Suppressor macrophage (primary cell): Measurements from ENCODE around the gene NYAP1.
"Not testable (repeated sequence)": the region's sequence is repeated elsewhere in the genome, so short reads cannot be mapped to it uniquely, and the experiment has no call there.

Experiments
- DNase-seq, 4 experiments: peaks; one replicate each; pipeline ENCODE4 v3.0.0-alpha.2; 2020 to 2022
- total RNA-seq, 17 experiments: gene quantifications; one replicate each; lab custom pipeline; 2026; ENCODE audit warnings: mixed read lengths in 6 of 17, inconsistent platforms in 3 of 17; lab: John Stamatoyannopoulos, UW

Gene NYAP1
- 0 to 1.9 (median 0.04) reads per million in 17 experiments for total RNA-seq

GRCh38 chr7:100483722-100484672 lies at the start of gene NYAP1:
NYAP1 (plus strand) TSS chr7:100483927; CDS start chr7:100485312, 1,385 bp downstream.
- peak in 1 of 4 experiments; percentile 26 for DNase-seq

GRCh38 chr7:100434297-100435144 lies 49.2 kb upstream of the NYAP1 start:
- DNase-seq, result no peak

- peak; percentile 23 to 59 (median 42) for DNase-seq
Measured at GRCh38 chr7:100435401-100436304, 48.1 kb upstream of the NYAP1 start.

- no peak for DNase-seq
Measured at GRCh38 chr7:100437150-100438100, 46.3 kb upstream of the NYAP1 start.

GRCh38 chr7:100438172-100438571 lies 45.6 kb upstream of the NYAP1 start:
- no peak for DNase-seq

GRCh38 chr7:100438731-100439130 lies 45.0 kb upstream of the NYAP1 start:
- not testable (repeated sequence) for DNase-seq

GRCh38 chr7:100439244-100439643 lies 44.5 kb upstream of the NYAP1 start:
- DNase-seq, result not testable (repeated sequence)

GRCh38 chr7:100441641-100442535 lies 41.8 kb upstream of the NYAP1 start:
- no peak for DNase-seq

GRCh38 chr7:100443096-100443840 lies 40.5 kb upstream of the NYAP1 start:
- DNase-seq, result no peak

- DNase-seq, result peak; percentile 76 to 90 (median 79)
Measured at GRCh38 chr7:100444311-100445278, 39.1 kb upstream of the NYAP1 start.

GRCh38 chr7:100446040-100446439 lies 37.7 kb upstream of the NYAP1 start:
- no peak for DNase-seq

- not testable (repeated sequence) for DNase-seq
Measured at GRCh38 chr7:100447363-100447762, 36.4 kb upstream of the NYAP1 start.

- no peak for DNase-seq
Measured at GRCh38 chr7:100449190-100449795, 34.4 kb upstream of the NYAP1 start.

GRCh38 chr7:100452513-100452912 lies 31.2 kb upstream of the NYAP1 start:
- DNase-seq, result no peak

- not testable (repeated sequence) for DNase-seq
Measured at GRCh38 chr7:100453854-100454253, 29.9 kb upstream of the NYAP1 start.

- no peak for DNase-seq
Measured at GRCh38 chr7:100455206-100455605, 28.5 kb upstream of the NYAP1 start.

GRCh38 chr7:100456562-100456961 lies 27.2 kb upstream of the NYAP1 start:
- no peak for DNase-seq
